Ramos (cell line): Measurements from ENCODE around the gene GLIPR1L2.
"Not testable (repeated sequence)": the region's sequence is repeated elsewhere in the genome, so short reads cannot be mapped to it uniquely, and the experiment has no call there.

Experiments used
- in situ Hi-C: fragments of 300-500 bp; cut with MboI; formaldehyde crosslinking; loops from one replicate; pipeline ENCODE4 v1.14.3; 2022; ENCODE audit warnings: low sequenced_read_pairs; ENCODE audit not compliant: unreplicated experiment

Gene GLIPR1L2

DNA sequence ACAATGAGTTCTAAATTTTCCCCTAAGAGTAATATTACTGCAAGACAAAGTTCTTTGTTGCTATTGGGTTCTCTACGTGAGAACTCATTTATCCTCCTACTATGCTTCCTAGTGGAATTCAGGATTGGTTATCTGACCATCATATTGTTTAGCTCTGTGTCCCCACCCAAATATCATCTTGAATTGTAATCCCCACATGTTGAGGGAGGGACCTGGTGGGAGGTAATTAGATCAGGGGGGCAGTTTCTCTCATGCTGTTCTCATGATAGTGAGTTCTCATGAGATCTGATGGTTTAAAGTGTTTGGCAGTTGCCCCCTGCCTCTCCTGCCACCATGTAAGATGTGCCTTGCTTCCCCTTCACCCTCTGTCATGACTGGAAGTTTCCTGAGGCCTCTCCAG lies 36.6 kb downstream of the GLIPR1L2 start:
- in situ Hi-C loops: no loop called here

- in situ Hi-C loops: no loop called here
Observed at GRCh38 chr12:75428767-75429166, 37.9 kb downstream of the GLIPR1L2 start.

DNA sequence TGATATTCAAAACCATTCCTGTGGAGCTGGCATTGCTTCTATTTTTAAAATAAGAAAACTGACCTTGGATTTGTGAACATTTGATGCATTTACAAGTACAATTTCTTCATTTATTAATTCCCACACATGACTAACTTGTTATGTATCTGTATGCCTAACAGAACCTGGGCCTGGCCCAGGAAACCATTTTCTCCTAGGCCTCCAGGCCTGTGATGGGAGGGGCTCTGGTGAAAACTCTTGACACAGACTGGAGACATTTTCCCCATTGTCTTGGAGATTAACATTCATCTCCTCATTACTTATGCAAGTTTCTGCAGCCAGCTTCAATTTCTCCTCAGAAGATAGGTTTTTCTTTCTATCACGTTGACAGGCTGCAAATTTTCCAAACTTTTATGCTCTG lies 42.0 kb downstream of the GLIPR1L2 start:
- in situ Hi-C loops: no loop called here

DNA sequence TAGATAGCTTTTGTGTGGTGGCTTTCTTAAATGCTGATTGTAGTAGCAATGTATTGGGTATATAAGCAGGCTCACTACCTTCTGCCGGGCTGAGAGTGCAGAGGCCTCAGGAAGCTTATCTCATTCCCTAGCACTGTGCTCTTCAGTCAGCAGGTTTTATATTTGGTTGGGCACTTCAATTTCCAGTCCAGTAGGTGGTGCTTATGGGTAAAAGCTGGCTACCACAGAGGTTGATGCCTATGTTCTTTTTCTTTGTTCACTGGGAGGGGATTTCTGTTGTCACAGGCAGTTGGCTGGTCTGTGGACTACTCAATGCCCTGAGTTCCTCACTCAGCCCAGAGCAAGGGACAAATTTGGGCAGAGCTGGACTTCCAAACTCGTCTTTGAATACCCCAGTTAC lies 46.7 kb downstream of the GLIPR1L2 start:
- in situ Hi-C loops: no loop called here

DNA sequence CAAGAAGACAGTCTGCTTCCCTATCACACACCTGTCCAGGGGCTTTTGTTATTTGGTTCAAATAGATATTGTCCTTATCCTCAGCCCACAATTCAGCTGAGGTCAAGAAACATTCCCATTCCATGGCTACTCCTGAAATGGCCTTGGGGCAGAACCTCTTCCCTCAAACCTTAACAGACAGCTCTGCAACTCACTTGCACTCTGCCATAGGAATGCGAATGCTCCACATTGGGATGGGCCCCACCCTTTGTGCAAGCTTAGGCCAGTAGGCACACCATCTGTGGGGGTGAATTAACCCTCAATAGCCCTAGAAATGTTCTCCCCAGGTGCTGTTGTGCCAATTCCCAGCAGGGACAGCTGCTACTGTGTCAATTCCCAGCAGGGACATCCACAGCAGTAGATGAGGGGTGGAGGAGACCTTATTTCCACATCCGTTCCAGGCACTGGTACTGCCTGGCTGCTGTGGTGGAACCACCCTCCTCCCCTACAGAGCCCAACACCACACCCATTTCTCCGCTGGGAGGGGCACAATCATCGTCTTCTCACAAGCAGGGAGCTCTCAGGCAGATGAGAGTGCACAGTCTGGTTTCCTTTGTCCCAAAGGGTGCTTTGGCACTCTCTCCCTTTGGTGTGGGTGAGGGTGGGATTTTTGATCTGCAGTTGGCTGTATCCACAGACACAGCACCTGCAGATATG lies 47.3 kb downstream of the GLIPR1L2 start:
- in situ Hi-C loops: no loop called here

DNA sequence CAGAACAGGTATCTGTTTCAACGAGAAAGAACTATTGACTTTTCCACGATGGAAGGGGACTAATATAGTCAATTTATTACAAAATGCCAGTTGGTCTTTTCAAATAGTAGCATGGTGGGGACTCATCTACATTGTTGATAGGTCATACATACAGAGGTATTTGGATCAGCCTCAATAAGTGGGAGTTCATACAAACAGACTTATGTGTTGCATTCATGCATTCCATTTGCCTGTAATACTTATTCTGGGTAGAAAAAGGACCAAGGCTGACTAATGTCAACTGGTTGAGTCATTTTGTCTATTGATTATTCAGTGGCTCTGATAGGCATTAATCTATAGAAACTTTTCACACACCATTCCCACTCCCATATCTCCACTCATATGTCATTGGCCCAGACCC lies 48.2 kb downstream of the GLIPR1L2 start:
- in situ Hi-C loops: no loop called here

GRCh38 chr12:75439930-75440329 lies 49.0 kb downstream of the GLIPR1L2 start:
- in situ Hi-C loops: no loop called here

- in situ Hi-C loops: not testable (repeated sequence)
Observed at GRCh38 chr12:75441687-75442449, 51.0 kb downstream of the GLIPR1L2 start.

DNA sequence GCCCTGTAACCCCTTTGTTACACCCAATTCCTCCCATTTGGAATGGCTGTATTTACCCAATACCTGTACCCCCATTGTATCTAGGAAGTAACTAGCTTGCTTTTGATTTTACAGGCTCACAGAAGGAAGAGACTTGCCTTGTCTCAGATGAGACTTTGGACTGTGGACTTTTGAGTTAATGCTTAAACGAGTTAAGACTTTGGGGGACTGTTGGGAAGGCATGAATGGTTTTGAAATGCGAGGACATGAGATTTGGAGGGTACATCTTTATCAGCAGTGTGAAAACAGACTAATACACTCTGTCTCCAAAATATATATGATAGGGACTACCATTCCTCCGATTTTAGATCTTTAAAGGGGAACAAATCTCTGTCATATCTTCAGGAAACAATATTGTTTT lies 51.6 kb downstream of the GLIPR1L2 start:
- in situ Hi-C loops: not testable (repeated sequence)

- in situ Hi-C loops: no loop called here
Observed at GRCh38 chr12:75443709-75444108, 52.8 kb downstream of the GLIPR1L2 start.

- in situ Hi-C loops: no loop called here
Observed at GRCh38 chr12:75444429-75445136, 53.7 kb downstream of the GLIPR1L2 start.

- in situ Hi-C loops: not testable (repeated sequence)
Observed at GRCh38 chr12:75445137-75445507, 54.2 kb downstream of the GLIPR1L2 start.

DNA sequence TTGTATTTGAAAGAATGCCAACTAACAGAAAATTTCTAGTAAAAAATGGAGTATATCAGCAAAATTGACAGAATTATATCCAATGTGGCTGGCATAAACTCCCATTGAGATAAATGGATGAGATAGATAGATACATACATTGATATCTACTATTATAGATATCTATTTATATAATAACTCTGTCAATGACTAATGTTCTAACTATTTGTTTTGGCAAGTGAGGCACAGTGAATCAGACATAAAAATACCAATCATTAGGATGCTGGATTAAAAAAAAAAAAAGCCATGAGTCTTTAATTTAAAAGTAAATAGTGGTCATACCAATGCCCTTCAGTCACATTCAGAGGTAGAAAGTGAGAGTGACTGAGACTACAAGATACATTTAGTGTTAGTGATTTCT lies 56.0 kb downstream of the GLIPR1L2 start:
- in situ Hi-C loops: no loop called here

- in situ Hi-C loops: no loop called here
Observed at GRCh38 chr12:75447691-75448393, 57.0 kb downstream of the GLIPR1L2 start.

DNA sequence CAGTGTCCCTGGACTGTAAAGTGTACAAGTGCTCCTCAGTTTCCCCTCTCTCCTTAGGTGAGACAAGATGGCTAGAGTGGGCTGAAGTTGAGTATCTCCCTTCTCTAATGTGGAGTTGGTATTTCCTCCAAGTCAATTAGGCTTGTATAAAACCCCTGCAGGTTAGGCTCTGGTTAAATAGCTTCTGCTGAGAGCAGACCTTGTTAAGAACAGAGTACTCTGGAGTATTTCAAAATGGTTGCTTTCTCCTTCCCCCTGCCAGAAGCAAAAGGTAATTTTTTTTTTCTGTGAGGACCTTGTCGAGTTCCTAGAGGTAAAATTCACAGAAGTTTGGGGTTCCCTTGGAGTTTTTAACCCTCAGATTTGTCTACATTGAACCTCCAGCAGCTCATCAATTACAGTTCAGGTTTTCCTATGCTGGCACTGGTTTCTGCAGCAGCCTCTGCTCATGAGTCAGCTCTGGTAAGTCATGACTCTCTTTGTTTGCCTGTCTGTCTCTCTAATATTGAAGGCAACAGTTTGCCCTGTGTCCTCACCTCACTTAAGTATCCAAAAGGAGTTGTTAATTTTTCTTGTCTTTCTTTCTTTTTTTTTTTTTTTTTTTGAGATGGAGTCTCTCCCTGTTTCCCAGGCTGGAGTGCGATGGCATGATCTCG lies 61.9 kb downstream of the GLIPR1L2 start:
- in situ Hi-C loops: no loop called here

DNA sequence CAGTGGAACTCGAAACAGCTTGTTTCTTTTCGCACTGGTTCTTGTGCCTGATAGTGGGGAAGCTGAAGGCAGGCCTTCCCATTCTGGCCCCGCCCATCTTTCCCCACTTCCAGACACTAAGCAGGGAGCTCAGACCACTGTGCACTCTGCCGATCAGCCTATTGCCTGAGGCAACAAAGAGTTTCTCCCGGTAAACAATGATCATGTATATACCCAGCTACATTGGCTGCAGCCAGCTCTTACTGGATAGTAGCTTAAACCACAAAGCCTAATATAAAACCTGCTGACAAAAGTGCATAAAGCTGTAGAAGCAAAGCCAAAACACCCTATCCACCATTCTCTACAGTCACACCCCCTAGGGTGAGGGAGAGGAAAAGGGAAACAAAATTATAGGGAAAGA lies 65.0 kb downstream of the GLIPR1L2 start:
- in situ Hi-C loops: no loop called here

DNA sequence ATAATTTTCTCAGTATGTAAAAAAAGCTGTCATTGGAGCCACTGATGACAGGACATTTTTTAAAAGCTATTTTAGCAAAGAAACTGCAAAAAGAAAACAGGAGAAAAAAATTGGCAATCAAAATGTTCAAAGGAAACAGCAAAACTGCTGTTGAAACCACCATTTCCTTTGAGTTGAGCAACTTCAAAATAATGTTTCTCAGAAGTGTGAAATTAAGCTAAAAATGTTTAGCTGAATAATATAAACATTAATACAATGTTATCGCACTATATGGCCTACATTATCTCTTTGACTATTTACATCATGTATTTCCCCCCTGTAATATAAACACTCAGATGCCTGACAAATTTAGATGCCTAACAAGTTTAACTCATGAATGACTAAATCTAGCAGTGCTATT lies 66.3 kb downstream of the GLIPR1L2 start:
- in situ Hi-C loops: no loop called here

GRCh38 chr12:75457866-75458265 lies 67.0 kb downstream of the GLIPR1L2 start:
- in situ Hi-C loops: not testable (repeated sequence)

GRCh38 chr12:75459755-75460154 lies 68.9 kb downstream of the GLIPR1L2 start:
- in situ Hi-C loops: no loop called here

DNA sequence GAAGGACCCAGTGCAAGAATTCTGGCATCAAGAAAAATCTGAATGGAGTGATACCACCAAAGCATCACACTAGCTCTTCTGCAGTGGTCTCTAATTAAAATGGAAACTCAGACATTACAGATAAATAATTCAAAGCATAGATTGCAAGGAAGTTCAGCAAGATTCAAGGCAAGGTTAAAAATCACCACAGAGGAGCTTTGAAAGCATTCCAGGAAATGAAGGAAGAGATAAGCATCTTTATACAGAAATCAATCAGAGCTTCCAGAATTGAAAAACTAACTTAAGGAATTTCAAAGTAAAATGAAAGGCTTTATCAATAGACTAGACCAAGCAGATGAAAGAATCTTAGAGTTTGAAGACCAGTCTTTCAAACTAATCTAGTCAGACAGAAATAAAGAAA lies 69.3 kb downstream of the GLIPR1L2 start:
- in situ Hi-C loops: no loop called here
